ENCODE results near the gene TOMM7.
"Not testable (repeated sequence)": the region's sequence is repeated elsewhere in the genome, so short reads cannot be mapped to it uniquely, and the experiment has no call there.

Gene TOMM7

GRCh38 chr7:22853674-22854157 lies 31.1 kb upstream of the TOMM7 start:
- DNase-seq (ENCODE audit: low read depth in 1 of 2, low spot score in 1 of 2) = peak in 1 of 2 donors; percentile 62

GRCh38 chr7:22853138-22853537 lies 30.5 kb upstream of the TOMM7 start:
- DNase-seq (ENCODE audit: low read depth in 1 of 2, low spot score in 1 of 2) = no peak

- no peak for DNase-seq (ENCODE audit: low read depth in 1 of 2, low spot score in 1 of 2)
Observed at GRCh38 chr7:22851145-22851544, 28.5 kb upstream of the TOMM7 start.

- not testable (repeated sequence) for DNase-seq (ENCODE audit: low read depth in 1 of 2, low spot score in 1 of 2)
Observed at GRCh38 chr7:22850394-22850793, 27.7 kb upstream of the TOMM7 start.

GRCh38 chr7:22849662-22850061 lies 27.0 kb upstream of the TOMM7 start:
- no peak for DNase-seq (ENCODE audit: low read depth in 1 of 2, low spot score in 1 of 2)

- DNase-seq (ENCODE audit: low read depth in 1 of 2, low spot score in 1 of 2) = no peak
Observed at GRCh38 chr7:22849172-22849571, 26.5 kb upstream of the TOMM7 start.

GRCh38 chr7:22846961-22847360 lies 24.3 kb upstream of the TOMM7 start:
- no peak for DNase-seq (ENCODE audit: low read depth in 1 of 2, low spot score in 1 of 2)

- DNase-seq (ENCODE audit: low read depth in 1 of 2, low spot score in 1 of 2) = no peak
Observed at GRCh38 chr7:22845221-22845834, 22.7 kb upstream of the TOMM7 start.

- no peak for DNase-seq (ENCODE audit: low read depth in 1 of 2, low spot score in 1 of 2)
Observed at GRCh38 chr7:22843681-22844309, 21.1 kb upstream of the TOMM7 start.

- DNase-seq (ENCODE audit: low read depth in 1 of 2, low spot score in 1 of 2) = no peak
Observed at GRCh38 chr7:22842973-22843372, 20.3 kb upstream of the TOMM7 start.

DNA sequence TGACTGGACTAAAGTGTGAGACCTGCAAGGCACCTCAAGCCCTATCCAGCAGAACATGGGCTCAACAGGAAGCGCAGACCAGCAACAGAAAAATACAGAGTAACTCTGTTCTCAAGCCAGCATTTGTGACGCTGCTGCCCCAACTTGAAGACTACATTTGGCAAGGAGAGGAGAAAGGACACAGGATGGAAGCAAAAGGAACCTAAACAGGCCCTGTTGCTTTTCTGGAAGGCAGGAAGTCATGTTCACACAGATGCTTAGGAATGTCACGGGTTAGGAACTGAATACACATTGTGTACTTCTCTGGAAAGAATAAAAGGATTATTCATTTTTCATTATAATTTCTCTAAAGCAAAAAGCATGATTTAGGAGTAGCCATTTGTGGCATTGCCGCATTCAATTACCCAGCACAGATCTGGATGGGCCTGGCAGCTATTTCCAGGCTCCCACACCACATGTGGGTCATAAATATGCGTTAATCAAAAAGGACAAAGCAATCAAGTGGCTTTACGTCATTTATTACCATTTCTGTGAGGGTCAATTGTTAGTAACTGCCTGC lies 19.8 kb upstream of the TOMM7 start:
- DNase-seq (ENCODE audit: low read depth in 1 of 2, low spot score in 1 of 2) = no peak

DNA sequence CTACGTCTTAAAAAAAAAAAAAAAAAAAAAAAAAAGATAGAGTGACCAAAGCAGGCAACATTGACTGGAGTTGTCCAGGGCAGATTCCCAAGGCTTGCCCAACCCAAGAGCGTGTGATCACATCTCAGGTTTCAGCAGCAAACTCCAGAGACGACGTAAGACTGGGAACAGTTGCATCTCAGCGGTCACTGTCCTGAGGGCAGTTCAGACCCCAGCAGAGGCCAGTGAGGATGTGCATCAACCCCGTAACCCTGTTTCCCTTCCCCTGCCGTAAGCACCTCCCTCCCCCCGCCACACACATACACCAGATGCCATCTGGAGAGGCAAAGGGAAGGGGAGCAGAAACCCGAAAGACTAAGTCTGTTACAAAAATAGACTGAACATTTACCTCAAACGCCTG lies 19.3 kb upstream of the TOMM7 start:
- no peak for DNase-seq (ENCODE audit: low read depth in 1 of 2, low spot score in 1 of 2)

DNA sequence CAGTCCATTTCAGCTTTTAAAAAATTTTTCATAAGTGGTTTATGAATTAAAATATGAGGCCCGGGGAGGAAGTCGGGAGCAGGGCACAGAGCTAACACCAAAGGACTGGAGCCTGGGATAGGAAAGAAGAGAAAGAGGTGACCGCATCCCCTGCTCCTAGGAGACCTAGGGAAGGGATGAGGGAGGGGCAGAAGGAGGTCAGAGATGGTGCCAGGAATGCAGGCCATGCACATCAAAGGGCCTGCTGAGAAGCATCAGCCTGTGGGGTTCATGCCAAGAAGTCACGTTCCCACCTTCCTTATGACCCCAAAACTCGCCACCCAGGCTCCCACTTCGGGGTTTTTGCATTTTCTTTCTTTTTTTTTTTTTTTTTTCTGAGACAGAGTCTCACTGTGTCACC lies 14.7 kb upstream of the TOMM7 start:
- DNase-seq (ENCODE audit: low read depth in 1 of 2, low spot score in 1 of 2) = no peak

- DNase-seq (ENCODE audit: low read depth in 1 of 2, low spot score in 1 of 2) = not testable (repeated sequence)
Observed at GRCh38 chr7:22836506-22836905, 13.9 kb upstream of the TOMM7 start.

DNA sequence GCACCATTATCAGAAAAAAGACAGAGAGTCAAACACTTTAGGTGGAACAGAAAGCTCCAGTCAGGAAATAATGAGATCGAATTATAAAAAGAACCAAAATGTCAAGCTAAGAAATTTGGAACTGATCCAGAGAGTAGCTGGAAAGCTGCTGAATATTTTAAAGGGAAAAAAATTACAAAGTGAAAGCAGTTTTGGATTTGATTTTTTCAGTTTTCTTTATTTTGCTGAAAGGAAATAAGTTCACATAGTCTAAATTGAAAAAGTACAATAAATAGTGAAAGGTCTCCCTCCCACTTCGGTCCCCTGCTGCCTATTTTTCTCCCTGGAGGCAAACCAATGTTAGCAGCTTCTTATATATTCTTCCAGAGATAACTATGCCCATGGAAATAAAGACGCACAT lies 11.3 kb upstream of the TOMM7 start:
- DNase-seq (ENCODE audit: low read depth in 1 of 2, low spot score in 1 of 2) = no peak

- DNase-seq (ENCODE audit: low read depth in 1 of 2, low spot score in 1 of 2) = no peak
Observed at GRCh38 chr7:22833113-22833855, 10.6 kb upstream of the TOMM7 start.

GRCh38 chr7:22832401-22832800 lies 9.8 kb upstream of the TOMM7 start:
- DNase-seq (ENCODE audit: low read depth in 1 of 2, low spot score in 1 of 2) = no peak

DNA sequence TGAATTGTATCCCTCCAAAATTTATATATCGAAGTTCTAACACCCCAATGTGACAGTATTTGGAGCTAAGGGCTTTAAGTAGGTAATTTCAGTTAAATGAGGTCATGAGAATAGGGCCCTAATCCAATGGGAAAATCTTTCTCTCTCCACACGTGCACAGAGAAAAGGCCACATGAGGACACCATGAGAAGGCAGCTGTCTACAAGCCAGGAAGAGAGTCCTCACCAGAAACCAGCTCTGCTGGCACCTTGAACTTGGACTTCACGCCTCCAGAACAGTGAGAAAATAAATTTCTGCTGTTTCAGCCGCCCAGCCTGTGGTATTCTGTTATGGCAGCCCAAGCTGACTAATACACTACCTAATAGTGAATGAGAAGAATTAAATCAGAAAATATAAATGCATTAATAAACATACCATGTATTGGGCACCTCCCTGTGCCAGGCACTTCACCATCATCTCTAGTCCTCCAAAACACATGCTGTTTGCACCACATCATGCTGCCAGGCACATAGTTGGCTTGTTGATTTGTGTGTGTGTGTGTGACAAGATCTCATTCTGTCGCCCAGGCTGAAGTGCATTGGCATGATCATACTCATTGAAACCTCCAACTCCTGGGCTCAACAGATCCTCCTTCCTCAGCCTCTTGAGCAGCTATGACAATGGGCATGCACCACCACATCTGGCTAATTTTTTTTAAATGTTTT lies 9.1 kb upstream of the TOMM7 start:
- DNase-seq (ENCODE audit: low read depth in 1 of 2, low spot score in 1 of 2) = no peak

DNA sequence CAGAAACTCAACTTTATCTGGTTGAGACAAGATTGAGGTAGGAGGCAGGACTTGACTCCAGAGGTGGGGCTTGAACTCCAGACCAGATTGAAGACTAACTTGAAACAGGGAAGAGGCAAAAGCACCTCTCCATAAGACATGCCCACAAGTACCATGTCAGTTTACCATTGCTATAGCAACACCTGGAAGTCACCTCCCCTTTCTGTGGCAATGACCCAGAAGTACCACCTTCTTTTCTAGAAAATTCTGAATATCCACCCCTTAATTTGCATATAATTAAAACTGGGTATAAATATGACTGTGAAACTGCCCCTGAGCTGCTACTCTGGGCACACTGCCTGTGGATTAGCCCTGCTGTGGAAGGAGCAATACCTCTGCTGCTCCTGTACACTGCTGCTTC lies 4.9 kb upstream of the TOMM7 start:
- no peak for DNase-seq (ENCODE audit: low read depth in 1 of 2, low spot score in 1 of 2)

DNA sequence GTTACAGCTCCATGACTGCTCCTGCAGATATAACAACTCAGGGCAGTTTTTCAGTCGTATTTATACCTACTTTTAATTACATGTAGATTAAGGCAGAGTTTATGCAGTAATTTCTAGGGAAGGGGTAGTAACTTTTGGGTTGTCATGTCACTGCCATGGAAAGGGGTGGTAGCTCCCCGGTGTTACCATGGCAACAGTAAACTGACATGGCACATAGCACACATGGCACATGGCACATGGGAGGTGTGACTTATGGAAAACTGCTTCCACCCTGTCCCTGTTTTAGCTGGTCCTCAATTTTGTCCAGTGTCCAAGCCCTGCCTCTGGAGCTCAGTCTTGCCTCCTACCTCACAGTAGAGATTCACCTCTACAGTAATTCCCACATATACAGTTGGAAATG lies 3.9 kb upstream of the TOMM7 start:
- no peak for DNase-seq (ENCODE audit: low read depth in 1 of 2, low spot score in 1 of 2)

DNA sequence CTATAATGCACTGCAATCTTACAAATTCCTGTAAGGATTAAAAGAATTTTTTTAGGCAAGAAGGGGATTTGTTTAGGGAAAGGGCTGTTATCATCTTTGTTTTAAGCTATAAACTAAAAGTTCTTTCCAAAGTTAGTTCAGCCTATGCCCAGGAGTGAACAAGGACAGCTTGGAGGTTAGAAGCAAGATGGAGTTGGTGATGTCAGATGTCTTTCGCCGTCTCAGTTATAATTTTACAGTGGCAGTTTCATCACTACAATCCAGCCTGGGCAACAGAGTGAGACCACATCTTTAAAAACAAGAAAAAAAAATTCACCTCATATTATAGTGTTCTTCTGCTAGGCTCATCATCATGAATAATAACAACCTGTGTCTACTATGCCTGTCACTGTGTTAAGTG lies 2.1 kb upstream of the TOMM7 start:
- DNase-seq (ENCODE audit: low read depth in 1 of 2, low spot score in 1 of 2) = no peak

DNA sequence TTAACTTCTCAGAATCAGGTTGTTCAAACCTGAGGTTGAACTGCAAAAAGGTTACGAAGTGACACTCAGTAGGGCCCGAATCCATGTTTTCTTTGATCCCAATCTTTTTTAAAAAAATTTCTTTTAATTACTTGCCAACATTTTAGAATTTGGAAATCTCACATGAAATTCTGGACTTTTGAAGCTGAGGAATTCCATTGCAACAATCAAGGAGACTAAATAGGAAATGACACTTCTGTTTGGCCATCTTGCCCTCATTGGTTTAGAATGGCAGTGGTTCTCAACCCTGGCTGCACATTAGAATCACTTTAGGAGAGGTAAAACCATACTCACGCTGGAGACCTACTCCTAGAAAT lies 471 bp upstream of the TOMM7 start:
- DNase-seq (ENCODE audit: low read depth in 1 of 2, low spot score in 1 of 2) = no peak
